ENCODE data around the gene DIAPH3.

DNA sequence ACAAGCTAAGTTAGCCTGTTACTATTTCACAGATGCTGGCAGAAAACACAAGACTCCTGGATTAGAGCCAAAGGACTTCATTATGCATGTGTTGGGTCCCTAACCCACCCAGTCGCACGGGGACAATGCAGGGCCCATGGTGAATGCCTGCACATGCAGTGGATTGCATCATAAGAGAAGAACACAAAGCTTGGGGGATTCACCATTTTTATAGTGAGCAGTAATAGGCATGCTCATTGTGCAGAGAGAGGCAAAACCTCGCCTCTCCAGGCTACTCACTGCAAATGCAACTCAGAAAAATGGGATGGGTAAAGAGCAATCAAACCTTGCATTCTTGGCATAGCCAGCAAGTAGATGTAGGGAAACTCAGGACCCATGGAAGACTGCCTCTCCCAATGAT, 115.8 kb downstream of the DIAPH3 start:
- TF ChIP-seq CTCF (conservative IDR thresholded peaks at IDR 0.05; ENCODE audit: low read length): no peak
- no peak for TF ChIP-seq EZH2phosphoT487 (IDR thresholded peaks at IDR 0.05; ENCODE audit: borderline replicate concordance)
